ENCODE data around the gene CHCHD6.

Gene CHCHD6

DNA sequence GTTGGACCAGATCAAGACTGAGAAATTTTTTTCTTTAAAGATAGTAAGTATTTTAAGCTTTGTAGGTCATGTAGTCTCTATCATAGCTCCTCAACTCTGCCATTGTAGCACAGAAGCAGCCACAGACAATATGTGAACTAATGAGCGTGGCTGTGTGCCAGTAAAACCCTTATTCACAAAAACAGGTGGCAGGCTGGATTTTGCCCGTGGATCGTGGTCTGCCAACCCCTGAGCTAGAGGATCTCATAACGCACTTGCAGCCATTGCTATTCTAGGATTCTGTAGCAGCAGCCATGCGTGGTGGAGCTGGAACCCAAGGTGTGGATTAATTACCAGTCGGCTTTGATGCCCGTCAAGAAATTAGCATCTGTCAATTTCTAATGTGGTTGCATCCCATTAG, 210.2 kb downstream of the CHCHD6 start:
- H3K4me2 ChIP-seq (ENCODE audit: low read length): no peak overlapping the region
- H3K4me1 ChIP-seq (ENCODE audit: low read length): peaks cover 35% of the 10 kb centered on the region
- H3K4me3 ChIP-seq (ENCODE audit: low read length): no peak overlapping the region
- H3K36me3 ChIP-seq (replicated peaks; ENCODE audit: low read depth, low read length): no peaks in the 10 kb centered on the region
- no peak overlapping the region for H3K9ac ChIP-seq (ENCODE audit: low read length)
- H3K27me3 ChIP-seq (ENCODE audit: low read depth, low read length): no peaks in the 10 kb centered on the region
- H3K79me2 ChIP-seq (ENCODE audit: low read length): no peaks in the 10 kb centered on the region
- H4K20me1 ChIP-seq (ENCODE audit: insufficient read depth, low read length): no peaks in the 10 kb centered on the region
- H3K27ac ChIP-seq (ENCODE audit: low read length): no peak overlapping the region
- no peaks in the 10 kb centered on the region for H3K9me3 ChIP-seq (ENCODE audit: insufficient read depth, low read length)
- TF ChIP-seq EZH2phosphoT487 (IDR thresholded peaks at IDR 0.05; ENCODE audit: low read depth): no peak
- TF ChIP-seq, protein P1, sequence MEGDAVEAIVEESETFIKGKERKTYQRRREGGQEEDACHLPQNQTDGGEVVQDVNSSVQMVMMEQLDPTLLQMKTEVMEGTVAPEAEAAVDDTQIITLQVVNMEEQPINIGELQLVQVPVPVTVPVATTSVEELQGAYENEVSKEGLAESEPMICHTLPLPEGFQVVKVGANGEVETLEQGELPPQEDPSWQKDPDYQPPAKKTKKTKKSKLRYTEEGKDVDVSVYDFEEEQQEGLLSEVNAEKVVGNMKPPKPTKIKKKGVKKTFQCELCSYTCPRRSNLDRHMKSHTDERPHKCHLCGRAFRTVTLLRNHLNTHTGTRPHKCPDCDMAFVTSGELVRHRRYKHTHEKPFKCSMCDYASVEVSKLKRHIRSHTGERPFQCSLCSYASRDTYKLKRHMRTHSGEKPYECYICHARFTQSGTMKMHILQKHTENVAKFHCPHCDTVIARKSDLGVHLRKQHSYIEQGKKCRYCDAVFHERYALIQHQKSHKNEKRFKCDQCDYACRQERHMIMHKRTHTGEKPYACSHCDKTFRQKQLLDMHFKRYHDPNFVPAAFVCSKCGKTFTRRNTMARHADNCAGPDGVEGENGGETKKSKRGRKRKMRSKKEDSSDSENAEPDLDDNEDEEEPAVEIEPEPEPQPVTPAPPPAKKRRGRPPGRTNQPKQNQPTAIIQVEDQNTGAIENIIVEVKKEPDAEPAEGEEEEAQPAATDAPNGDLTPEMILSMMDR (IDR thresholded peaks at IDR 0.05; ENCODE audit: low read depth, low read length): no peak
- H2AFZ ChIP-seq (ENCODE audit: low read depth, low read length): no peak overlapping the region

DNA sequence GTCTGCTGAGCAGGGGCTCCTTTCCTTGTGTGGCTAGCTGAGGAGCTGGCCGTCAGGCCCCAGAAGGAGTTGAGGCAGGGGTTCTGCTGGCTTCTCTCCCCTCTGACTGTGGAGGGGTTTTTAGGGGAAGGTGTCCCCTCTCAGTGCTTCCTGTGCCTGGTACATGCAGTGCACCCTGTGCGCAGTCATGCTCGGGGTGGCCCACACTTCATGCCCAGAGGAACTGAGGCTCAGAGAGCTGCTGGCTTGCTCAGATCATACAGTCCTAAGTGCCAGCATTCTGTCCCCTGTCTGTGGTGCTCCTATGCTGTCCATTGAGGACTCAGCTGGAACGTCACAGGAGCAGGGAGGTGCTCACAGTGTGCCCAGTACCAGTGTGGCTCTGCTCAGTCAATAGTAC, 211.0 kb downstream of the CHCHD6 start:
- no peak overlapping the region for H3K4me2 ChIP-seq (ENCODE audit: low read length)
- no peaks in the 10 kb centered on the region for H3K79me2 ChIP-seq (ENCODE audit: low read length)

DNA sequence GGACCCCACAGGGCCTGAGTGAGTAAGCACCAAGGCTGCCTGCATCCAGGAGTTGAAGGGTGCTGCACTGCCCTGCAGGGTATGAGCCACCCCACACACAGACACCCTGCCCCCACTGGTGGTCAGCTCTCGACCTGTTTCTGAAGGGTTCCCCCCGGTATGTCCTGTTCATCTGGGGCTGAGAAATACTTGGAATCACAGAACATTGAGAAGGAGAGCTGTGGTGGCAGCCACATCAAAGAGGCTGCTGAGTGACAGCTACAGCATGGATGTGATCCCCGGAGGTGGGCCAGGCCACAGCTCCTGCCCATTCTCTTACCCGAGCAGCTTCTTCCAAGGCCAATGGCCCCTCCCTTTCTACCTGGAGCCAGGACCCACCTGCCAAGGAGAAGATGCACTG, 212.5 kb downstream of the CHCHD6 start:
- Histone ChIP-seq H3K36me3 (replicated peaks; ENCODE audit: low read depth, low read length) (no peaks in the 10 kb centered on the region), H3K9ac (ENCODE audit: low read length) (no peak overlapping the region), H3K27ac (ENCODE audit: low read length) (no peak overlapping the region), H3K4me1 (ENCODE audit: low read length) (peaks cover 23% of the 10 kb centered on the region), H4K20me1 (ENCODE audit: insufficient read depth, low read length) (no peaks in the 10 kb centered on the region), H3K79me2 (ENCODE audit: low read length) (no peaks in the 10 kb centered on the region), H3K9me3 (ENCODE audit: insufficient read depth, low read length) (no peaks in the 10 kb centered on the region), H3K4me2 (ENCODE audit: low read length) (no peak overlapping the region), H2AFZ (ENCODE audit: low read depth, low read length) (no peak overlapping the region), H3K27me3 (ENCODE audit: low read depth, low read length) (no peaks in the 10 kb centered on the region), H3K4me3 (ENCODE audit: low read length) (no peak overlapping the region)
- TF ChIP-seq, protein P1 (IDR thresholded peaks at IDR 0.05; ENCODE audit: low read depth, low read length): no peak
- TF ChIP-seq EZH2phosphoT487 (IDR thresholded peaks at IDR 0.05; ENCODE audit: low read depth): no peak

More for the DNA sequence above, 211.0 kb downstream of the CHCHD6 start:
- Histone ChIP-seq H3K4me3 (ENCODE audit: low read length) (no peak overlapping the region), H2AFZ (ENCODE audit: low read depth, low read length) (no peak overlapping the region), H4K20me1 (ENCODE audit: insufficient read depth, low read length) (no peaks in the 10 kb centered on the region), H3K36me3 (replicated peaks; ENCODE audit: low read depth, low read length) (no peaks in the 10 kb centered on the region), H3K27ac (ENCODE audit: low read length) (no peak overlapping the region), H3K4me1 (ENCODE audit: low read length) (peaks cover 35% of the 10 kb centered on the region), H3K27me3 (ENCODE audit: low read depth, low read length) (no peaks in the 10 kb centered on the region), H3K9me3 (ENCODE audit: insufficient read depth, low read length) (no peaks in the 10 kb centered on the region), H3K9ac (ENCODE audit: low read length) (no peak overlapping the region)
- TF ChIP-seq, protein P1 (IDR thresholded peaks at IDR 0.05; ENCODE audit: low read depth, low read length): no peak
- TF ChIP-seq EZH2phosphoT487 (IDR thresholded peaks at IDR 0.05; ENCODE audit: low read depth): no peak

DNA sequence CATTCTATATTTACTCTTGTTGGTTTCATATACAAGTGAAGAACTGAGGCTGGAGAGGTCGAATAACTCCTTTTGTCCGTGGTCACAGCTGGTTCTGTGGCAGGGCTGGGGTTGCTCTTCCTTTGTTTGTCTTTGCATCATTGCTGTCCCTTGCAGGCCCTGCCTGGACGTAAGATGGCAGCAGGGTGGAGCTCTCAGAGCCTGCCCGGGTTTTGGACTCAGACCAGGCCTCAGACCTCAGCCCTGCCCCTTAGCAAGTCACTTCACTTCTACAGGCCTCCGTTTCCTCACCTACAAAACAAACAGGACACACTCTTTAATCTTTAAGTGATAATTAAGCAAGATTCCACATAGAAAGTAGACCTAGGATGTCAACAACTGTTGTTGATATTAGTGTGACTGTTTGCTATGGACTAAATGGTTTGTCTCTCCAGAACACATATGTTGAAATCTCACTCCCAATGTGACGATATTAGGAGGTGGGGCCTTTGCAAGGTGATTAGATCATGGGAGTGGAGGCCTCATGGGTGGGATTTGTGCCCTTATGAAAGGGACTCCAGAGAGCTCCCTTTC, 213.3 kb downstream of the CHCHD6 start:
- Histone ChIP-seq H3K4me3 (ENCODE audit: low read length) (no peak overlapping the region), H3K4me1 (ENCODE audit: low read length) (peaks cover 15% of the 10 kb centered on the region), H3K36me3 (replicated peaks; ENCODE audit: low read depth, low read length) (no peaks in the 10 kb centered on the region), H4K20me1 (ENCODE audit: insufficient read depth, low read length) (no peaks in the 10 kb centered on the region), H3K27me3 (ENCODE audit: low read depth, low read length) (no peaks in the 10 kb centered on the region), H2AFZ (ENCODE audit: low read depth, low read length) (no peak overlapping the region), H3K9me3 (ENCODE audit: insufficient read depth, low read length) (no peaks in the 10 kb centered on the region), H3K27ac (ENCODE audit: low read length) (no peak overlapping the region), H3K79me2 (ENCODE audit: low read length) (no peaks in the 10 kb centered on the region), H3K4me2 (ENCODE audit: low read length) (no peak overlapping the region), H3K9ac (ENCODE audit: low read length) (no peak overlapping the region)
- no peak for TF ChIP-seq EZH2phosphoT487 (IDR thresholded peaks at IDR 0.05; ENCODE audit: low read depth)
- TF ChIP-seq, protein P1 (IDR thresholded peaks at IDR 0.05; ENCODE audit: low read depth, low read length): no peak
